ENCODE results near the gene PKD1L1. TPM values are rescaled to one million over a fixed set of nuclear protein-coding genes. Genes with fewer than 3 reads are reported as not detected.

The PKD1L1 gene
- total RNA-seq, 1 experiment from 2014 or later: 0.07 TPM

DNA sequence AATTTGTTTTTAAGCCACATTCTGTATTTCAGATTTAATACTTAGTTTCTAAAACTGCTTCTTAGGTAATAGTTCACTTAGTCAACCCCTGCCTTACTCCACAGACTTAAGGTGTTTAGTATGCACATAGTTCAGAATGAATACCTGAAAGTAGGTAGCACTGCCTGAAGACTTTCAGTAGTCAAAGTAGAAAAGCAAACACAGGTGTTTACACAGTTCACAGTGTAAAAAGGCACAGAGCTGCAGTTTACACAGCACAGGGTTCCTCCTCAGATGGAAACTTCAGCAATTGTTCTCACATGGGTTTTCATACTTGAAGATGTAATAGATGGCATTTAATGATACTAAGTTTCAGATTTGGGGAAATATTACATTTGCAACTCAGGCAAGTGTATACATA lies 3.1 kb upstream of the PKD1L1 start:
- Mint-ChIP-seq H3K36me3 (peaks cover 14% of the 10 kb centered on the region), H3K27me3 (ENCODE audit: low read depth) (no peaks in the 10 kb centered on the region), H3K4me3 (no peak overlapping the region), H3K9me3 (no peaks in the 10 kb centered on the region), H3K27ac (peak overlapping the region; percentile 52; the same call in 1 of the 2 replicates), H3K4me1 (peaks cover 32% of the 10 kb centered on the region)
- no peak for TF ChIP-seq ZNF671 (CRISPR knock-in tag; IDR thresholded peaks at IDR 0.05)
- DNase-seq (ENCODE audit: low spot score) (no peak), ATAC-seq (no peak)
- ChIA-PET CTCF (interaction anchor here (1.1 to 1.7 kb wide), 2 partner anchors 17 to 697 kb away, joined by 3 to 5 read pairs; no protein-coding TSS in a partner anchor), POLR2A (no interaction called here)

DNA sequence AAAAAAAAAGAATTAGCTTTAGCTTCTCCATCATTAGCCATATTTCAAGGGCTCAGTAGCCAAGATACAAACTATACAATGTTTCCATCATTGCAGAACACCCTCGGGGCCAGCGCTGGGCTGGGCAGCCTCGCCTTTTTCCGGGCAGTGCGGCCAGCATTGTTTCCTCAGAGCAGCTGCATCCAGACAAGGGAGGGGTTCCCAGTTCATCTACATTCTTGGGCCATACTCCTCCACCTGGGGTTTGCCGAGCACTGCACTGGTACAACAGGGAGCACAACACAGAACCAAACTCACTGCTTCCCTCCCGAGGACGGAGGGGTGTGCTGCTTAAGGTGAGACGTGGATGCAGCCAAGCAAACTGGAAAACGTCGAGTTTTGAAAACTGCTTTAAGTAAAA lies 2.4 kb upstream of the PKD1L1 start:
- CTCF ChIA-PET: interaction anchor here (1.7 kb wide), 1 partner anchor 18 kb away, joined by 5 read pairs; no protein-coding TSS in a partner anchor
- no peaks in the 10 kb centered on the region for H3K27me3 Mint-ChIP-seq (ENCODE audit: low read depth)
- peak; percentile 71 for ATAC-seq
- H3K36me3 Mint-ChIP-seq: peaks cover 11% of the 10 kb centered on the region
- H3K27ac Mint-ChIP-seq: no peak overlapping the region
- no peak overlapping the region for H3K4me3 Mint-ChIP-seq
- H3K4me1 Mint-ChIP-seq: peaks cover 29% of the 10 kb centered on the region
- POLR2A ChIA-PET: no interaction called here
- no peaks in the 10 kb centered on the region for H3K9me3 Mint-ChIP-seq
- peak; percentile 34 for DNase-seq (ENCODE audit: low spot score)
- TF ChIP-seq, protein P1, sequence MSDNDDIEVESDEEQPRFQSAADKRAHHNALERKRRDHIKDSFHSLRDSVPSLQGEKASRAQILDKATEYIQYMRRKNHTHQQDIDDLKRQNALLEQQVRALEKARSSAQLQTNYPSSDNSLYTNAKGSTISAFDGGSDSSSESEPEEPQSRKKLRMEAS (CRISPR knock-in tag; IDR thresholded peaks at IDR 0.05): no peak
- TF ChIP-seq NR2C2 (CRISPR knock-in tag; IDR thresholded peaks at IDR 0.05): no peak
- no peak for TF ChIP-seq KAT7 (CRISPR knock-in tag; IDR thresholded peaks at IDR 0.05; ENCODE audit: borderline replicate concordance)
- TF ChIP-seq RORB (CRISPR knock-in tag; IDR thresholded peaks at IDR 0.05): no peak
- no peak for TF ChIP-seq OVOL2 (CRISPR knock-in tag; IDR thresholded peaks at IDR 0.05; ENCODE audit: borderline replicate concordance)
- TF ChIP-seq, protein P2, sequence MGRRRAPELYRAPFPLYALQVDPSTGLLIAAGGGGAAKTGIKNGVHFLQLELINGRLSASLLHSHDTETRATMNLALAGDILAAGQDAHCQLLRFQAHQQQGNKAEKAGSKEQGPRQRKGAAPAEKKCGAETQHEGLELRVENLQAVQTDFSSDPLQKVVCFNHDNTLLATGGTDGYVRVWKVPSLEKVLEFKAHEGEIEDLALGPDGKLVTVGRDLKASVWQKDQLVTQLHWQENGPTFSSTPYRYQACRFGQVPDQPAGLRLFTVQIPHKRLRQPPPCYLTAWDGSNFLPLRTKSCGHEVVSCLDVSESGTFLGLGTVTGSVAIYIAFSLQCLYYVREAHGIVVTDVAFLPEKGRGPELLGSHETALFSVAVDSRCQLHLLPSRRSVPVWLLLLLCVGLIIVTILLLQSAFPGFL (CRISPR knock-in tag; IDR thresholded peaks at IDR 0.05; ENCODE audit: borderline replicate concordance): no peak
- peak; percentile 94 for TF ChIP-seq ZNF263 (CRISPR knock-in tag; IDR thresholded peaks at IDR 0.05; ENCODE audit: low read depth)
- TF ChIP-seq, protein P3, sequence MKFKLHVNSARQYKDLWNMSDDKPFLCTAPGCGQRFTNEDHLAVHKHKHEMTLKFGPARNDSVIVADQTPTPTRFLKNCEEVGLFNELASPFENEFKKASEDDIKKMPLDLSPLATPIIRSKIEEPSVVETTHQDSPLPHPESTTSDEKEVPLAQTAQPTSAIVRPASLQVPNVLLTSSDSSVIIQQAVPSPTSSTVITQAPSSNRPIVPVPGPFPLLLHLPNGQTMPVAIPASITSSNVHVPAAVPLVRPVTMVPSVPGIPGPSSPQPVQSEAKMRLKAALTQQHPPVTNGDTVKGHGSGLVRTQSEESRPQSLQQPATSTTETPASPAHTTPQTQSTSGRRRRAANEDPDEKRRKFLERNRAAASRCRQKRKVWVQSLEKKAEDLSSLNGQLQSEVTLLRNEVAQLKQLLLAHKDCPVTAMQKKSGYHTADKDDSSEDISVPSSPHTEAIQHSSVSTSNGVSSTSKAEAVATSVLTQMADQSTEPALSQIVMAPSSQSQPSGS (CRISPR knock-in tag; IDR thresholded peaks at IDR 0.05; ENCODE audit: borderline replicate concordance, low read depth): no peak
- TF ChIP-seq, protein P4, sequence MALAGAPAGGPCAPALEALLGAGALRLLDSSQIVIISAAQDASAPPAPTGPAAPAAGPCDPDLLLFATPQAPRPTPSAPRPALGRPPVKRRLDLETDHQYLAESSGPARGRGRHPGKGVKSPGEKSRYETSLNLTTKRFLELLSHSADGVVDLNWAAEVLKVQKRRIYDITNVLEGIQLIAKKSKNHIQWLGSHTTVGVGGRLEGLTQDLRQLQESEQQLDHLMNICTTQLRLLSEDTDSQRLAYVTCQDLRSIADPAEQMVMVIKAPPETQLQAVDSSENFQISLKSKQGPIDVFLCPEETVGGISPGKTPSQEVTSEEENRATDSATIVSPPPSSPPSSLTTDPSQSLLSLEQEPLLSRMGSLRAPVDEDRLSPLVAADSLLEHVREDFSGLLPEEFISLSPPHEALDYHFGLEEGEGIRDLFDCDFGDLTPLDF (CRISPR knock-in tag; IDR thresholded peaks at IDR 0.05): no peak
- TF ChIP-seq, protein P5, sequence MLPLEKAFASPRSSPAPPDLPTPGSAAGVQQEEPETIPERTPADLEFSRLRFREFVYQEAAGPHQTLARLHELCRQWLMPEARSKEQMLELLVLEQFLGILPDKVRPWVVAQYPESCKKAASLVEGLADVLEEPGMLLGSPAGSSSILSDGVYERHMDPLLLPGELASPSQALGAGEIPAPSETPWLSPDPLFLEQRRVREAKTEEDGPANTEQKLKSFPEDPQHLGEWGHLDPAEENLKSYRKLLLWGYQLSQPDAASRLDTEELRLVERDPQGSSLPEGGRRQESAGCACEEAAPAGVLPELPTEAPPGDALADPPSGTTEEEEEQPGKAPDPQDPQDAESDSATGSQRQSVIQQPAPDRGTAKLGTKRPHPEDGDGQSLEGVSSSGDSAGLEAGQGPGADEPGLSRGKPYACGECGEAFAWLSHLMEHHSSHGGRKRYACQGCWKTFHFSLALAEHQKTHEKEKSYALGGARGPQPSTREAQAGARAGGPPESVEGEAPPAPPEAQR (CRISPR knock-in tag; IDR thresholded peaks at IDR 0.05): no peak
- TF ChIP-seq ZNF317 (CRISPR knock-in tag; IDR thresholded peaks at IDR 0.05; ENCODE audit: borderline replicate concordance, low read depth): peak; percentile 53; the same call in 1 of the 2 replicates
- no peak for TF ChIP-seq NR3C1 (CRISPR knock-in tag; conservative IDR thresholded peaks at IDR 0.05; ENCODE audit: low read depth)

DNA sequence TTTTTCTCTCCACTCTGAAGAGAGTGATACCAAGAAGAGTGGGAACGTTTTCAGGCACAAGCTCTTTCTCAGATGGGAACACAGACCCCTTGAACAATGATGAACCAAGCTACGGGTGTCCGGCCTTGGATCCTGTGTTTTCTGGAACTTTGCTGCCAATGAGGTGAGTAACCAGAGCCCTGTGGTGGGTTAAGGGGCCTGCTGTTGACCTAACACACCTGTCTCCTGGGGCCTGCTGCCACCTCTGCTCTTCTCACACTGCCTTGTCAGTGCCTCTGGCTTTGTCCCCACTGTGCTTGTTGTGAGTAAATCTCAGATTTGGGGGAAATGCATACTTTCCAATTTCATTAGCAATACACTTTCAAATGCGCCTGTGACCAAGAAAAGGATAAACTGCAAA lies 1.4 kb upstream of the PKD1L1 start:
- DNase-seq (ENCODE audit: low spot score): no peak
- H3K9me3 Mint-ChIP-seq: no peaks in the 10 kb centered on the region
- ATAC-seq: no peak
- no peaks in the 10 kb centered on the region for H3K27me3 Mint-ChIP-seq (ENCODE audit: low read depth)
- no peak overlapping the region for H3K4me3 Mint-ChIP-seq
- ChIA-PET POLR2A (no interaction called here), CTCF (interaction anchor here (0.6 kb wide), 1 partner anchor 130 kb away, joined by 4 read pairs; no protein-coding TSS in a partner anchor)
- peak overlapping the region; percentile 4; the same call in 1 of the 2 replicates for H3K27ac Mint-ChIP-seq
- peaks cover 29% of the 10 kb centered on the region for H3K4me1 Mint-ChIP-seq
- no peak for TF ChIP-seq GABPB1 (CRISPR knock-in tag; IDR thresholded peaks at IDR 0.05)
- TF ChIP-seq, protein P6, sequence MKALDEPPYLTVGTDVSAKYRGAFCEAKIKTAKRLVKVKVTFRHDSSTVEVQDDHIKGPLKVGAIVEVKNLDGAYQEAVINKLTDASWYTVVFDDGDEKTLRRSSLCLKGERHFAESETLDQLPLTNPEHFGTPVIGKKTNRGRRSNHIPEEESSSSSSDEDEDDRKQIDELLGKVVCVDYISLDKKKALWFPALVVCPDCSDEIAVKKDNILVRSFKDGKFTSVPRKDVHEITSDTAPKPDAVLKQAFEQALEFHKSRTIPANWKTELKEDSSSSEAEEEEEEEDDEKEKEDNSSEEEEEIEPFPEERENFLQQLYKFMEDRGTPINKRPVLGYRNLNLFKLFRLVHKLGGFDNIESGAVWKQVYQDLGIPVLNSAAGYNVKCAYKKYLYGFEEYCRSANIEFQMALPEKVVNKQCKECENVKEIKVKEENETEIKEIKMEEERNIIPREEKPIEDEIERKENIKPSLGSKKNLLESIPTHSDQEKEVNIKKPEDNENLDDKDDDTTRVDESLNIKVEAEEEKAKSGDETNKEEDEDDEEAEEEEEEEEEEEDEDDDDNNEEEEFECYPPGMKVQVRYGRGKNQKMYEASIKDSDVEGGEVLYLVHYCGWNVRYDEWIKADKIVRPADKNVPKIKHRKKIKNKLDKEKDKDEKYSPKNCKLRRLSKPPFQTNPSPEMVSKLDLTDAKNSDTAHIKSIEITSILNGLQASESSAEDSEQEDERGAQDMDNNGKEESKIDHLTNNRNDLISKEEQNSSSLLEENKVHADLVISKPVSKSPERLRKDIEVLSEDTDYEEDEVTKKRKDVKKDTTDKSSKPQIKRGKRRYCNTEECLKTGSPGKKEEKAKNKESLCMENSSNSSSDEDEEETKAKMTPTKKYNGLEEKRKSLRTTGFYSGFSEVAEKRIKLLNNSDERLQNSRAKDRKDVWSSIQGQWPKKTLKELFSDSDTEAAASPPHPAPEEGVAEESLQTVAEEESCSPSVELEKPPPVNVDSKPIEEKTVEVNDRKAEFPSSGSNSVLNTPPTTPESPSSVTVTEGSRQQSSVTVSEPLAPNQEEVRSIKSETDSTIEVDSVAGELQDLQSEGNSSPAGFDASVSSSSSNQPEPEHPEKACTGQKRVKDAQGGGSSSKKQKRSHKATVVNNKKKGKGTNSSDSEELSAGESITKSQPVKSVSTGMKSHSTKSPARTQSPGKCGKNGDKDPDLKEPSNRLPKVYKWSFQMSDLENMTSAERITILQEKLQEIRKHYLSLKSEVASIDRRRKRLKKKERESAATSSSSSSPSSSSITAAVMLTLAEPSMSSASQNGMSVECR (CRISPR knock-in tag; IDR thresholded peaks at IDR 0.05; ENCODE audit: borderline replicate concordance): no peak
- H3K36me3 Mint-ChIP-seq: peaks cover 6% of the 10 kb centered on the region
